Activated naive CD8-positive, alpha-beta T cell treated with anti-CD3 and anti-CD28 coated beads, Interleukin-2, amount 10 ng/mL, durations not matched to agents 7 days and 5 days (primary cell): ENCODE measurements around the gene HILPDA. TPM values are rescaled to one million over a fixed set of nuclear protein-coding genes. Genes with fewer than 3 reads are reported as not detected.
A peak's percentile ranks its signal among the peaks of the same experiment; 100 is the strongest.

ENCODE experiments used
- ATAC-seq: fragments of 150-1000 bp; cut with Tn5 transposase; one replicate; pipeline ENCODE4 v1.10.0; 2021; ENCODE audit warnings: low read depth, moderate library complexity
- POLR2A ChIA-PET: fragments of 350-600 bp; sonication (Branson Sonifier 250); formaldehyde crosslinking; loops from one replicate; lab custom pipeline; 2021; ENCODE audit warnings: antibody characterized with exemption; lab: Charles Lee
- DNase-seq: peaks from one replicate; pipeline ENCODE4 v3.0.0; 2021
- H3K27ac Mint-ChIP-seq: one replicate; pipeline ENCODE4 v1.8.0; 2022; ENCODE audit warnings: mild to moderate bottlenecking, mixed read lengths
- H3K27me3 Mint-ChIP-seq: one replicate; pipeline ENCODE4 v1.8.0; 2022; ENCODE audit warnings: mild to moderate bottlenecking, moderate library complexity, mixed read lengths
- H3K36me3 Mint-ChIP-seq: one replicate; pipeline ENCODE4 v1.8.0; 2021; ENCODE audit warnings: mild to moderate bottlenecking, mixed read lengths
- H3K4me1 Mint-ChIP-seq: one replicate; pipeline ENCODE4 v1.8.0; 2021; ENCODE audit warnings: mixed read lengths
- H3K4me3 Mint-ChIP-seq: one replicate; pipeline ENCODE4 v1.8.0; 2022; ENCODE audit warnings: mild to moderate bottlenecking, moderate library complexity, mixed read lengths
- H3K9me3 Mint-ChIP-seq: one replicate; pipeline ENCODE4 v1.8.0; 2021; ENCODE audit warnings: mixed read lengths
- total RNA-seq, 2 experiments: library from RNA; stranded (reverse); gene quantifications; one replicate each; pipeline ENCODE4 v1.2.3, GENCODE V29; 2021

Gene HILPDA
- total RNA-seq, 2 experiments from 2014 or later: 27.8 to 28.4 TPM

DNA sequence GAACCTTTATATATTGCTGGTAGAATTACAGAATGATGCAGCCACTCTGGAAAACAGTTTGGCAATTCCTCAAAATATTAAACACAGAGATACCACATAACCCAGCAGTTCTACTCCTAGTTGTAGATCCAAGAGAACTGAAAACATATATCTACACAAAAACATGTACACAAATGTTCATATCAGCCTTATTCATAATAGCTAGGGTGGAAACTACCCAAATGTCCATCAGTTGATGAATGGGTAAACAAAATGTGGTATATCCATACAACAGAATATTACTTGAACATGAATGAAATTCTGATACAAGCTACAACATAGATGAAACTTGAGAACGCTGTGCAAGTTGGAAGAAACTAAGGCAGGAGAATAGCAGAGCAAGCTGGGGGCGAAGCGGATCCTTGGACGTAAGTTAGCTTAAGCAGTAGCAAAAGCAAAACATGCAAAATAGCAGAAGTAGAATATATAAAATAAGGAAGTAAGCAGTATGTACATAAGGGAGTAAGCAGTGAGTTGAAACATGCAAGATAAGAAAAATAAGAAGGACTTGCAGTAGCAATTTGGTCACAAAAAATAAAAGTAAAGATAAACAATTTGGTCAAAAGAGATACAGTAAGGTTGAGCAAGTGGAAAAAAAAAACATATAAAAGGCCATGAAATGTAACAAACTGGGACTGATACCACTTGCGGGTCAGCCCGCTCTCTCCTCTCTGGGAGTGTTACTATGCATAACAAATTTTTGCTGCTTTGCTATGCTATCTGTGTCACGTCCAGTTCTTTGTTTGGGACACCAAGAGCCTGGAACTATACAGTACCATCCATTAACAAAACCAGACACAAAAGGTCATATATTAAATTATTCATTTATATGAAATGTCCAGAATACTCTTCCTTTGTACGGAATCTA lies 18.0 kb upstream of the HILPDA start:
- H3K36me3 Mint-ChIP-seq: no peaks in the 10 kb centered on the region
- DNase-seq: no peak
- peaks cover 2% of the 10 kb centered on the region for H3K4me1 Mint-ChIP-seq
- peaks cover 20% of the 10 kb centered on the region for H3K27me3 Mint-ChIP-seq
- H3K9me3 Mint-ChIP-seq: no peaks in the 10 kb centered on the region
- POLR2A ChIA-PET: interaction anchor here (0.6 kb wide), 1 partner anchor 22 kb away, joined by 6 read pairs; no protein-coding TSS in a partner anchor
- H3K27ac Mint-ChIP-seq: no peak overlapping the region
- no peak for ATAC-seq
- no peak overlapping the region for H3K4me3 Mint-ChIP-seq

DNA sequence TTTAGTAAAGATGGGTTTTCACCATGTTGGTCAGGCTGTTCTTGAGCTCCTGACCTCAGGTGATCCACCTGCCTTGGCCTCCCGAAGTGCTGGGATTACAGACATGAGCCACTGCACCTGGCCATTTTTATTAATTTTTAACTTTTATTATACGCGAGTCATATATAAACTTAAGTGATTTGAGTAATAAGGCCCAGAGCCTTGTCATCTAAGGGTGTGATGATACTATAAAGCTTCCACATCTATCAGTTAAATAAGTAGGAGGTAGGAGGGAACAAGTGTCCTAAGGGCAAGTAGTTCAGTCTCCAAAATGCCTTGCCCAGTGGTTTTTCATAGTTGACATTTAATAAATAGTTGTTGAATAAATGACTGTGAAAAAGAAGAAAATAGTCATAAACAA lies 13.3 kb upstream of the HILPDA start:
- Mint-ChIP-seq H3K27me3 (peaks cover 5% of the 10 kb centered on the region), H3K36me3 (no peaks in the 10 kb centered on the region), H3K4me3 (no peak overlapping the region), H3K9me3 (no peaks in the 10 kb centered on the region), H3K4me1 (peaks cover 2% of the 10 kb centered on the region), H3K27ac (no peak overlapping the region)
- no peak for DNase-seq
- POLR2A ChIA-PET: no interaction called here
- ATAC-seq: no peak

DNA sequence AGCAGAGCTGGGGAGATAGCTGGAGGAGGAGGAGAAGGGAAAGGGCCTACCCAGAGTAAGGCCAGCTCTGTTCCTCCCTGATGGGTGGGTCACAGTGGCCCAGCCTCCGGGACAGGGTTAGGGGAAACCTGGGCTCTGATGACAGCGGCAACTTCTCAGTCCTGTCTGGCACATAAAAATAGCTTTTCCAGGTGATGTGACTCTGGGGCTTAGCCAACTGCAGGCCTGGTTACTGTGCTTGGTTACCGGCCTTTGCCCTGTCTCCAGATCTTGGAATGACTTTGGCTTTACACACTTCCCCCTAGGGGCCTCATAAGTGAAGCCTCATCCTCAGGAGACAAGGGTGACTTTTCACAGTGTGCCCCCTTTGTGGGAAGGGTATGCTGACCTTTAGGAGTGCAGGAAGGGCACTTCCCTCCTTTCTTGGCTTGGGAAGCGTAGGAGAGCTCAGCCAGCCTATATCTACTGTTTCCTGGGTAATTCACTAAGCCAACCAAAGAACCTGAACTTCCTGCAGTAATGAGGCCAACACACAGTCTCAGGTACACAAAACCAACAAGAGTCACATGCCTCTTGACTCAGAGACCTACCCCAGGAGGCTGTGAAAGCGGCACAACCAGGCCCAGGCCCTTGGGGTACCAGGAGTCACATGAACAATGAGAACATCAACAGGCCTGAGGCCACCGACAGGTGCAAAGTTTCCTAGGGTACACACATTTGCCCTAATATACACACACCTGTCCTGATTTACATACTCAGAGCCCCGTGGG lies 11.7 kb upstream of the HILPDA start:
- Mint-ChIP-seq H3K4me1 (peaks cover 2% of the 10 kb centered on the region), H3K27me3 (peaks cover 3% of the 10 kb centered on the region), H3K4me3 (no peak overlapping the region), H3K9me3 (no peaks in the 10 kb centered on the region), H3K36me3 (no peaks in the 10 kb centered on the region), H3K27ac (no peak overlapping the region)
- DNase-seq: no peak
- POLR2A ChIA-PET: no interaction called here
- peak; percentile 47 for ATAC-seq

DNA sequence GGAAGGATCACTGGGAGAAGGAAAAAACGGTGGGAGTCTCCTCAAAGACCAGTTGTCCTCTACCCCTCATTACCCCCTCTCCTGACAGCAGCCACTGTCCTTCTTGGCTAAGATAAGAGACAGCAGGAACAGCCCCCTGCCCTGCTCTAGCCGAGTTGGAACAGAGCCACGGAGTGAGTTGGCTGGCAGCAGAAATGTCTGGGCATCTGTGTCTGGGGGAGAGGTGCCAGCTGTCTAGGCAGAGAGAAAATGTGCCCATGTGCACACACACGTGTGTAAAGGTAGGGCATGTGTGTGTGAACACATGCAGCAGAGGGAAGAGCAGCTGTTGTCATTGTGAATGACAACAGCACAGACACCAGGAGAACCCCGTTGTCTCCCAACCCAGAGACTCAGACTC lies 9.4 kb upstream of the HILPDA start:
- Mint-ChIP-seq H3K9me3 (no peaks in the 10 kb centered on the region), H3K27ac (no peak overlapping the region), H3K36me3 (no peaks in the 10 kb centered on the region)

DNA sequence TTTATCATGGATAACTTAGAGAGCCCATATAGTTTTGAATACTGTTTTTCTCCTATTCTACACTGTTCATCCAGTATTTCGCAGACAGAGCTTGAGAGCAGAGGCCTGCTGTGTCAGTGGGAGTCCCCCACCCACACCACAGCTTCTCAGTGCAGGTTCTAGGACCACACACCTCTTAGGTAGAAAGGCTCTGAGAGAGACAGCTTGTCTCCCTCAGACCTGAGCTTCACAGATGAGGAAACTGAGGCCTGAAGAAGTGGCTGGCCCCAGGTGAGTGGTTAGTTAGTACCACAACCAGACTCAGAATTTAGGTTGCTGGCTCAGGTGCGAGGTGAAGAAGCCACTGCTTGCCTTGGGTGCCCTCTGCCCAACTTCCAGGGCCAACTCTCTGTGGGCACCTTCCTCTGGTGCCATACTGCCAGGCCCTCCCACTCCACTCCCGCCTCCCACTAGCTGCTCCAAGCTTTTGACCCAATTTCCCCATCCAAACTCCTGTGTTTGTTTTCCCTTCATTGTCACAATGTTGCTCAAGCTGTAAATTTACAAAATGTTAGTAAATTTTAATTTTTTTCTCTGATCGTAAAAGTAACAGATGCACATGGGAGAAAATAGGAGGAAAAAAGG lies 7.6 kb upstream of the HILPDA start:
- Mint-ChIP-seq H3K9me3 (no peaks in the 10 kb centered on the region), H3K4me1 (peaks cover 4% of the 10 kb centered on the region), H3K4me3 (no peak overlapping the region), H3K36me3 (no peaks in the 10 kb centered on the region), H3K27me3 (peaks cover 5% of the 10 kb centered on the region), H3K27ac (no peak overlapping the region)
- POLR2A ChIA-PET: no interaction called here
- ATAC-seq (no peak), DNase-seq (no peak)

More for the DNA sequence above, 9.4 kb upstream of the HILPDA start:
- H3K4me3 Mint-ChIP-seq: no peak overlapping the region
- peaks cover 3% of the 10 kb centered on the region for H3K27me3 Mint-ChIP-seq
- ATAC-seq (no peak), DNase-seq (no peak)
- H3K4me1 Mint-ChIP-seq: peaks cover 2% of the 10 kb centered on the region
- POLR2A ChIA-PET: no interaction called here

DNA sequence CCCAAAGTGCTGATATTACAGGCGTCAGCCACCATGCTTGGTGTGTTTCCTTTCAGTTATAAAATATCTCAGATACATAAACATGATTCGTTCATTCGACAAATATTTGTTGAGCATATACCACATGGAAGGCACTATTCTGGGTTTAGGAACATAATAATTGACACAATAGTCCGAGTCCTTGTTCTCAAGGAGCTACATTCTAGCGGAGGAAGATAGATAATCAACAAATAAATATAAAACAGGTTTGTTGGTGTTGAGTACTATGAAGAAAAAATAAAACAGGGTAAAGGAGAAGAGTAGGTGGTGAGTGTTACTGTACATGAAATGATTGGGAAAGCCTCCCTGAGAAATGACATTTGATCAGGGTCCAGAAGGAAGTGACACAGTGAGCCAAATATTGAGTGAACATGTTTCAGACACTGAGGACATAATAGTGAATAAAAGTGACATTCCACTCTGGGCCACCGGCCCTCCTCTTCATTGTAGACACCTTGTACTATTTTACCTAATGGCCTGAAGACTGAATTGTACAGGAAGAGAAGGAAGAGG lies 6.9 kb upstream of the HILPDA start:
- Mint-ChIP-seq H3K27me3 (peaks cover 5% of the 10 kb centered on the region), H3K9me3 (no peaks in the 10 kb centered on the region), H3K36me3 (no peaks in the 10 kb centered on the region), H3K4me3 (no peak overlapping the region), H3K4me1 (peaks cover 4% of the 10 kb centered on the region), H3K27ac (no peak overlapping the region)
- POLR2A ChIA-PET: no interaction called here
- ATAC-seq (no peak), DNase-seq (no peak)

DNA sequence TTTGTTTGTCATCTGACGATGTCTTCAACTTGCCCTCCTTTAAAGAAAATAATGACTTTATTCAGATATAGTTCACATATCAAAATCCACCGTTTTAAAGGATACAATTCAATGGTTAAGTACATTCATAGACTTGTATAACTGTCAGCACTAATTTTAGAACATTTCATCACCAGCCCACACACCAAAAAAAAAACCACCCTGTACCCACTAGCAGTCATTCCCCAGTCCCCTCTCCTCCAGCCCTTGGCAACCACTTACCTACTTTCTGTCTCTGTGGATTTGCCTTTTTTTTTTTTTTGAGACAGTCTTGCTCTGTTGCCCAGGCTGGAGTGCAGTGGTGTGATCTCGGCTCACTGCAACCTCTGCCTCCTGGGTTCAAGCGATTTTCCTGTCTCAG lies 5.3 kb upstream of the HILPDA start:
- ATAC-seq (no peak), DNase-seq (no peak)
- Mint-ChIP-seq H3K27me3 (peaks cover 5% of the 10 kb centered on the region), H3K9me3 (no peaks in the 10 kb centered on the region), H3K4me1 (peaks cover 6% of the 10 kb centered on the region), H3K36me3 (no peaks in the 10 kb centered on the region), H3K27ac (no peak overlapping the region), H3K4me3 (no peak overlapping the region)
- POLR2A ChIA-PET: no interaction called here

DNA sequence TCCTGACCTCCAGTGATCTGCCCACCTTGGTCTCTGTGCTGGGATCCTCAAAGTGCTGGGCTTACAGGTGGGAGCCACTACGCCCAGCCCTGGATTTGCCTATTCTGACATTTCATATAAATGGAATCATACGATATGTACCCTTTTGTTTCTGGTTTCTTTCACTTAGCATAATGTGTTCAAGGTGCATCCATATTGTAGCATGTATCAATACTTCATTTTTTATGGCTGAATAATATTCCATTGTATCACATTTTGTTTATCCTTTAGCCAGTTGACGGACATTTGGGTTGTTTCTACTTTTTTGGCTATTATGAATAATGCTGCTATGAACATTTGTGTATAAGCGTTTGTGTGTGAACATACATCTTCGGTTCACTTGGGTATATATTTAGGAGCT lies 4.8 kb upstream of the HILPDA start:
- ATAC-seq: no peak
- peaks cover 8% of the 10 kb centered on the region for H3K4me1 Mint-ChIP-seq
- POLR2A ChIA-PET: no interaction called here
- no peak for DNase-seq
- H3K27ac Mint-ChIP-seq: no peak overlapping the region
- H3K27me3 Mint-ChIP-seq: peaks cover 4% of the 10 kb centered on the region
- H3K9me3 Mint-ChIP-seq: no peaks in the 10 kb centered on the region
- no peaks in the 10 kb centered on the region for H3K36me3 Mint-ChIP-seq
- H3K4me3 Mint-ChIP-seq: no peak overlapping the region

DNA sequence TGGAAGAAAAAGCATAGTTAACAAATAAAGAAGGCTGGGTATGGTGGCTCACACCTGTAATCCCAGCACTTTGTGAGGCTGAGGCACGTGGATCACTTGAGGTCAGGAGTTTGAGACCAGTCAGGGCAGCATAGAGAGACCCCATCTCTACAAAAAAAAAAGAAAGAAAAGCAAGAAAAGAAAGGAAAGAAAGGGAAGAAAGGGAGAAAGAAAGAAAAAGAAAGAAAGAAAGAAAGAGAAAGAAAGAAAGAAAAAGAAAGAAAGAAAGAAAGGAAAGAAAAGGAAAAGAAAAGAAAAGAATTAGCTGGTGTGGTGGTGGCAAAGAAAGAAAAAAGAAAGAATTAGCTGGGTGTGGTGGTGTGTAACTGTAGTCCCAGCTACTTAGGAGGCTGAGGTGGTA lies 3.1 kb upstream of the HILPDA start:
- POLR2A ChIA-PET: interaction anchor here (1.3 kb wide), 1 partner anchor 12 kb away, joined by 3 read pairs; no protein-coding TSS in a partner anchor
- ATAC-seq (no peak), DNase-seq (no peak)
- peaks cover 13% of the 10 kb centered on the region for H3K4me1 Mint-ChIP-seq
- H3K27ac Mint-ChIP-seq: peak overlapping the region; percentile 19
- no peaks in the 10 kb centered on the region for H3K9me3 Mint-ChIP-seq
- no peak overlapping the region for H3K4me3 Mint-ChIP-seq
- H3K36me3 Mint-ChIP-seq: peaks cover 5% of the 10 kb centered on the region
- H3K27me3 Mint-ChIP-seq: peaks cover 3% of the 10 kb centered on the region

DNA sequence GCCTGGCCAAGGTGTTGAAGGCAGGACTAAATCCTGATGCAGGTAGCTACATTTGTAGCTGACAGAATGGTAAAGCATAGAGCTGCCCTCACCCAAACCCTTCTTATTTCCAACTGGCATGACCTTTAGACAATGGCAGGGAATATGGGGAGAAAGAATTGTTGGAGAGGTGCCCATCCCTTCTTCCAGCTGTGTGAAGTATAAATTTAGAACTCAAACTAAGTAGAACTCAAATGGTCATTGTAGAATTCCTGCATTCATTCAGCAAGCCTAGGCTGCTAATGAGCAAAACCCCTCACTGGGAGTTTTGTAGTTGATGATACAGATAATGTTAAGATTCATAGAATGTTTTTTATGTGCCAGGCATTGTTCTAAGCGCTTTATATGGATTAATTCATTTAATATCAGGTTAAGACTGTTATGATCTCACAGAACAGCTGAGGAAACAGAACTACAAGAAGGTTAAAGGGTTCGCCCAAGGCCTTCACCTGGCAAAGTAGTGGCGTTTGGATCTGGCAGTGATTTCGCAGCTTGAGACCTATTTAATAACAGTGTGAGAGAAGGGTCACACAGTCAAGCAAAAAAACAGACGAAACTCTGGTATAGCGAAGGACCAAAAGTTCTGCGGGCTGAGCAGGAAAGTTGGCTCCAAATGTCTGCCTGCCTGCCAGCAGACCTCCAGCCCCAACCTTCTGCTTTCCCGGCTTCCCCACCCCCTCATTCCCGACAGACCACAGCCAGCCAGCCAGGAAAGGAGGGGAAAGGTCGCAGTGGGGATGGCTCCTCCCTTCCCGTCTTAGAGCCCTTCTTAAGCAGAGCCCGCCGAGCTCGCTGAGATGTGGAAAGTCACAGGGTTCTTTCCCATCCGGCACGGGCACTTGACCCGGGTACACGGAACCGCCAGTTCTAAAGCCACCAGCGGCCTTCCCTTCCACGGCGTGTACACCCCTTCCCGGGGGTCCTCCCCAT lies 1.6 kb upstream of the HILPDA start:
- DNase-seq: no peak
- no peak for ATAC-seq
- Mint-ChIP-seq H3K4me3 (no peak overlapping the region), H3K36me3 (peaks cover 17% of the 10 kb centered on the region), H3K27ac (no peak overlapping the region), H3K9me3 (no peaks in the 10 kb centered on the region), H3K4me1 (peaks cover 25% of the 10 kb centered on the region), H3K27me3 (peaks cover 3% of the 10 kb centered on the region)
- POLR2A ChIA-PET: no interaction called here

DNA sequence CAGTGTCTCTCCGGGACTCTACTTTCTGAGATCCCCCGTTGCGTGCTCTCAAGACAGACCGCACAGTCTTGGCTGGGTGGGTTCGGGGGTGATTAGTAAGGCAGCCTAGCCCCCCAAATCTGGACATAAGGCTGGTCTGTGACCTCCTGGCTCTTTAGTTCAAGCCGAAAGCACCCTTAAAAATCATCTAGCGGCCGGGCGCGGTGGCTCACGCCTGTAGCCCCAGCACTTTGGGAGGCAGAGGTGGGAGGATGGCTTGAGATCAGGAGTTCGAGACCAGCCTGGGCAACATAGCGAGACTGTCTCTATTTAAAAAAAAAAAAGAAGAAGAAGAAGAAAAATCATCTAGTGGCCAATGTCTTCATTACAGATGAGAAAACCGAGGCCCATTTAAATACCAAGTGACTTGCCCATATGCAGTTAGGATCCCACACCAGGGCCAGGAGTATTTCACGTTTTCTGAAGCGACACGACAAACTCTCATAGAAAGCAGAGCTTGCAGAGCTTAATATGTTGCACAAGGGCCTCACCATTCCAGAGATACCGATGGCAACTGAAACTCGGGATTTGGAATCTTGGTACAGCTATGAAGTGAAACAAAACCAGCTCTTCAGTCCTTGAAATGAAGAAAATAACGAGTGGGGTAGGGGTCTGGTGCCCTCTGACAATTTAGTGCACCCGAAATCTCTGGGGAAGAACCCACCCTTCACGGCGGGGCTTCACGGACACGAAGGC lies 703 bp upstream of the HILPDA start:
- peaks cover 33% of the 10 kb centered on the region for H3K4me1 Mint-ChIP-seq
- peaks cover 25% of the 10 kb centered on the region for H3K36me3 Mint-ChIP-seq
- peak overlapping the region; percentile 96 for H3K4me3 Mint-ChIP-seq
- DNase-seq (no peak), ATAC-seq (no peak)
- H3K9me3 Mint-ChIP-seq: no peaks in the 10 kb centered on the region
- POLR2A ChIA-PET: interaction anchor here (1.0 to 1.5 kb wide), 4 partner anchors 20 to 111 kb away, joined by 3 to 5 read pairs (median 4); partner anchors contain the start of gene RBM28
- peak overlapping the region; percentile 97 for H3K27ac Mint-ChIP-seq
- peaks cover 3% of the 10 kb centered on the region for H3K27me3 Mint-ChIP-seq
